HEK293T (cell line): Measurements from ENCODE around the gene FSTL4.

Experiments used
- FOXA1 ChIP-seq: fragments of 450-650 bp; IDR thresholded peaks from 2 replicates; pipeline ENCODE4 v1.6.1; 2016; ENCODE audit warnings: mild to moderate bottlenecking
- FOXM1 ChIP-seq: fragments of 450-650 bp; IDR thresholded peaks from 2 replicates; pipeline ENCODE4 v1.6.1; 2017; ENCODE audit warnings: mild to moderate bottlenecking, borderline replicate concordance
- SUZ12 ChIP-seq: fragments of 450-650 bp; IDR thresholded peaks from 2 replicates; pipeline ENCODE4 v1.6.1; 2016; ENCODE audit warnings: mild to moderate bottlenecking

DNA sequence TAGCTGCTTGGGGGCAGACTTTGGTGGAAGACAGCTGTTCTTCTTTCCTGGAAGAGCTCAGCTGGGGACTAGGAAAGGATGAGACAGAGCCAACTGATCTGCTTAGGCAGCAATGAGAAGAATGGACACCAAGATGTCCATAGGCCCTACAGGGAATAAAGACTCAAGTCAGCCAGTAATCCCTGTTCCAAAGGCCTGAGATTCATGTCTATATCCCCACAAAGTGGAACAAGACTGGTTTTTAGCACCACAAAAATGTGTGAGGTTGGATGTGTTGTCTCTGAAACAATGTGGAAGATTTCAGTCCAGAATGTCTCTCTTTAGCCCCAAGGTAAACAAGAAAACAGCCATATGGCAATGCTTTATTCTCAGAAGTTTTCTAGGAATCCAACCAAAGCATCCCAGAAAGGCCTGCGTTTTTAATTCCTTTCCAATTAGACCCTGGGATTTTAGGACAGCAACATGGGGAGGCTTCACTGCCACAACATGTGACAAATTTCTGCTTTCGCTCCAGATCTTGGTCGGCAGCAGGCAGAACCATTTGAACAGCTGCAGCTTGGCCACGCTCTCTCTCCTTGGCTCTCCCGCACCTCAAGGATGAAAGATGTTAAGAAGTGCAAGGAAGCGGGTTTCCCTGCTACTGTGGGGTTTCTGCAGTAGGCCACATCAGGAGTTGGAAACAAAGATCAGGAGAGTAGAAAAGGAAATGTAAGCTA, 245.1 kb downstream of the FSTL4 start:
- TF ChIP-seq FOXA1 (no peak), FOXM1 (no peak), SUZ12 (no peak)
